NT2/D1 (cell line): ENCODE data around the gene ASMTL.

ENCODE experiments used
- SUZ12 ChIP-seq: IDR thresholded peaks from 2 replicates; pipeline ENCODE4 v1.6.1; 2011; ENCODE audit not compliant: insufficient read length, insufficient read depth; ENCODE audit errors: extremely low read depth
- YY1 ChIP-seq: IDR thresholded peaks from 2 replicates; pipeline ENCODE4 v1.6.1; 2011; ENCODE audit not compliant: insufficient read length, insufficient read depth
- ZNF274 ChIP-seq: IDR thresholded peaks from 2 replicates; pipeline ENCODE4 v1.6.1; 2011; ENCODE audit warnings: mild to moderate bottlenecking, low read depth, low read length

GRCh38 chrX:1443496-1444075 is 9.1 kb downstream of the ASMTL start:
- no peak for TF ChIP-seq ZNF274
- TF ChIP-seq YY1: no peak
- no peak for TF ChIP-seq SUZ12
